Keratinocyte (primary cell): ENCODE data around the gene GALNT7. TPM values are rescaled to one million over a fixed set of nuclear protein-coding genes. Genes with fewer than 3 reads are reported as not detected.

Experiments used
- DNase-seq: peaks from one replicate; pipeline ENCODE4 v3.0.0-alpha.2; 2011; ENCODE audit warnings: low read depth, missing footprints, low spot score
- FAIRE-seq: peaks from 2 replicates; lab custom pipeline; 2011; peaks lifted over from hg19 to GRCh38; lab: Jason Lieb, UNC
- H2AFZ ChIP-seq: 2 replicates; pipeline ENCODE4 v1.6.0; 2012; ENCODE audit warnings: low read length, control low read depth, inconsistent platforms; ENCODE audit not compliant: control insufficient read depth
- H3K27ac ChIP-seq: 2 replicates; pipeline ENCODE4 v1.5.1; 2011; ENCODE audit warnings: low read length; ENCODE audit not compliant: control insufficient read depth, insufficient read depth
- H3K27me3 ChIP-seq: 3 replicates; pipeline ENCODE4 v1.6.0; 2011; ENCODE audit warnings: low read length; ENCODE audit not compliant: control insufficient read depth, insufficient read depth; ENCODE audit errors: extremely low read depth
- H3K36me3 ChIP-seq, 2 experiments: 2 replicates in 1 of 2; 3 replicates in 1 of 2; pipeline ENCODE4 v1.5.1; 2011; ENCODE audit warnings: low read length in 2 of 2, mild to moderate bottlenecking in 1 of 2; ENCODE audit not compliant: control insufficient read depth in 2 of 2, insufficient read depth in 2 of 2; ENCODE audit errors: extremely low read depth in 1 of 2
- H3K4me1 ChIP-seq: 3 replicates; pipeline ENCODE4 v1.5.1; 2011; ENCODE audit warnings: low read length; ENCODE audit not compliant: control insufficient read depth, insufficient read depth; ENCODE audit errors: extremely low read depth
- H3K4me2 ChIP-seq: 3 replicates; pipeline ENCODE4 v1.6.0; 2011; ENCODE audit warnings: low read depth, low read length; ENCODE audit not compliant: control insufficient read depth, insufficient read depth; ENCODE audit errors: extremely low read depth
- H3K4me3 ChIP-seq, 3 experiments: fragments of 200-600 bp in 1 of 3; sonication (generic) in 1 of 3; 2 replicates in 2 of 3; 3 replicates in 1 of 3; pipeline ENCODE4 v1.5.1; 2011 to 2016; ENCODE audit warnings: low read length in 3 of 3, mild to moderate bottlenecking in 3 of 3, control low read depth in 2 of 3, inconsistent platforms in 1 of 3, low read depth in 1 of 3, mixed read lengths in 1 of 3, mixed run types in 1 of 3, moderate library complexity in 1 of 3; ENCODE audit not compliant: control insufficient read depth in 2 of 3, insufficient read depth in 2 of 3; ENCODE audit errors: extremely low read depth in 1 of 3
- H3K79me2 ChIP-seq: 2 replicates; pipeline ENCODE4 v1.6.0; 2012; ENCODE audit warnings: low read length; ENCODE audit not compliant: control insufficient read depth, insufficient read depth
- H3K9ac ChIP-seq: 3 replicates; pipeline ENCODE4 v1.6.0; 2011; ENCODE audit warnings: low read length; ENCODE audit not compliant: control insufficient read depth, insufficient read depth; ENCODE audit errors: extremely low read depth
- H3K9me1 ChIP-seq: 3 replicates; pipeline ENCODE4 v1.6.0; 2011; ENCODE audit warnings: low read length; ENCODE audit not compliant: control insufficient read depth, insufficient read depth; ENCODE audit errors: extremely low read depth
- H3K9me3 ChIP-seq: 2 replicates; pipeline ENCODE4 v1.5.1; 2012; ENCODE audit warnings: low read depth, low read length; ENCODE audit not compliant: control insufficient read depth
- H4K20me1 ChIP-seq: 3 replicates; pipeline ENCODE4 v1.6.0; 2011; ENCODE audit warnings: low read length; ENCODE audit not compliant: control insufficient read depth, insufficient read depth; ENCODE audit errors: extremely low read depth
- EZH2 ChIP-seq: IDR thresholded peaks from one replicate; pipeline ENCODE4 v1.6.1; 2012; ENCODE audit warnings: inconsistent platforms, mild to moderate bottlenecking, low read length, moderate library complexity
- dilution Hi-C: fragments of 300-500 bp; cut with MboI; formaldehyde crosslinking; loops from one replicate; pipeline ENCODE4 v1.7.0; 2020; ENCODE audit warnings: low sequenced_read_pairs; ENCODE audit not compliant: extremely low pct_ligation_motif_present
- polyA plus RNA-seq, 5 experiments: library from polyadenylated mRNA; depleted of rRNA in 3 of 5; stranded (reverse) in 3 of 5; stranded (forward) in 1 of 5; unstranded in 1 of 5; fragments of >200 nt; gene quantifications; 1 replicate in 1 of 5; 2 replicates in 3 of 5; 3 replicates in 1 of 5; pipeline versions ENCODE4 v1.2.1 to v1.2.3, GENCODE V29; 2011 to 2012; ENCODE audit warnings: missing spikeins in 2 of 5, low read depth in 1 of 5, low replicate concordance in 1 of 5
- TF ChIP-seq, protein P1 (sequence below), 3 experiments: IDR thresholded peaks in 1 of 3; conservative IDR thresholded peaks in 1 of 3; optimal IDR thresholded peaks in 1 of 3; 2 replicates in 2 of 3; 3 replicates in 1 of 3; pipeline versions ENCODE3 to v1.5.1; 2011; ENCODE audit warnings: low read length in 3 of 3, mild to moderate bottlenecking in 3 of 3, moderate library complexity in 2 of 3, control low read depth in 1 of 3, inconsistent platforms in 1 of 3; ENCODE audit not compliant: insufficient read depth in 2 of 3; ENCODE audit errors: extremely low read depth in 1 of 3

GALNT7 gene
- polyA plus RNA-seq, 1 donor (not counting 4 experiments of a cell fraction or from before 2014, with no cell fraction given): 28.8 TPM

DNA sequence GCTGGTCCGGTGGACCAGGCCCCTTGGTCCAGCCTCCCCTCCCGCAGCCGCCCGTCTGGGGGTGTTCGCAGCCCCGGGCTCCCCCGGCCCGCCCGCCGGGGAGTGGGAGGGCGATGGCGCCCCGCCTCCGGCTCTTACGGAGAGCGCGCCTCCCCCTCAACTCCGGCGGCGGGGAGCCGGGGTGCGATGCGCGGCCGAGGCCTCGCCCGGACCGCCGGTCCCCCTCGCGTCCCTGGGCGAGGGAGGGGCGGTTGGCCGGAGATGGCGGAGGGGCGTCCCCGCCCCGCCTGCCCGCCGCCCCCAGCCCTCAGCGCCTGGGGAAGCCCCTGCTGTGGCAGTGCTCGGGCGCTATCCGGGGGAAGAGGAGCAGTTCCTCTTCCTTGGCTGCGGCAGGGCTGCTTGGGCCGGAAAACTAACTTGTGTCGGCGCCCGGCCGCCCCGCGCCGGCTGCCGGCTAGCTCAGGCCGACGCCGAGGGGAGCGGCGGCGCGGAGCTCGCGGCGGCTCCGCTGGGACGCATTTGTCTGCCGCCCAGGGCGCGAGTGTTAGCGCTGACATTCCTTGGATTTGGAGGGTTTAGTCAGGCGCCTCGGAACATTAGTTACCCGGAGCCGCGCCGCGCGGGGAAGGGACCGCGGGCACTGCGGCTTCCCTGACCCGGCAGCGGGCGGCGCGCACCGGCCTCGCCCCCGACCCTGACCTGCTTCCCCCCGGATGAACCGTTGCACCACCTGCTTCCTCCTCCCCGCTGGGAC lies 994 bp downstream of the GALNT7 start:
- Histone ChIP-seq H3K9me1 (peaks cover 2% of the 10 kb centered on the region), H3K36me3 (peaks cover 0 to 4% of the 10 kb centered on the region in 2 experiments), H3K9me3 (no peaks in the 10 kb centered on the region), H3K9ac (peak overlapping the region; percentile 88), H2AFZ (peak overlapping the region; percentile 46), H3K27me3 (no peaks in the 10 kb centered on the region), H3K27ac (peak overlapping the region; percentile 77), H3K79me2 (peaks cover 42% of the 10 kb centered on the region), H3K4me2 (peak overlapping the region; percentile 96), H3K4me3 (peak overlapping the region; percentile 63 to 73 (median 70)), H3K4me1 (peaks cover 18% of the 10 kb centered on the region), H4K20me1 (no peaks in the 10 kb centered on the region)
- no peak for TF ChIP-seq EZH2
- TF ChIP-seq, protein P1, sequence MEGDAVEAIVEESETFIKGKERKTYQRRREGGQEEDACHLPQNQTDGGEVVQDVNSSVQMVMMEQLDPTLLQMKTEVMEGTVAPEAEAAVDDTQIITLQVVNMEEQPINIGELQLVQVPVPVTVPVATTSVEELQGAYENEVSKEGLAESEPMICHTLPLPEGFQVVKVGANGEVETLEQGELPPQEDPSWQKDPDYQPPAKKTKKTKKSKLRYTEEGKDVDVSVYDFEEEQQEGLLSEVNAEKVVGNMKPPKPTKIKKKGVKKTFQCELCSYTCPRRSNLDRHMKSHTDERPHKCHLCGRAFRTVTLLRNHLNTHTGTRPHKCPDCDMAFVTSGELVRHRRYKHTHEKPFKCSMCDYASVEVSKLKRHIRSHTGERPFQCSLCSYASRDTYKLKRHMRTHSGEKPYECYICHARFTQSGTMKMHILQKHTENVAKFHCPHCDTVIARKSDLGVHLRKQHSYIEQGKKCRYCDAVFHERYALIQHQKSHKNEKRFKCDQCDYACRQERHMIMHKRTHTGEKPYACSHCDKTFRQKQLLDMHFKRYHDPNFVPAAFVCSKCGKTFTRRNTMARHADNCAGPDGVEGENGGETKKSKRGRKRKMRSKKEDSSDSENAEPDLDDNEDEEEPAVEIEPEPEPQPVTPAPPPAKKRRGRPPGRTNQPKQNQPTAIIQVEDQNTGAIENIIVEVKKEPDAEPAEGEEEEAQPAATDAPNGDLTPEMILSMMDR (optimal IDR thresholded peaks at IDR 0.05 in 1 of 3, IDR thresholded peaks at IDR 0.05 in 1 of 3, conservative IDR thresholded peaks at IDR 0.05 in 1 of 3; ENCODE audit: extremely low read depth in 1 of 3, insufficient read depth in 2 of 3, low read length in 3 of 3): no peak
- FAIRE-seq (no peak), DNase-seq (no peak)
- dilution Hi-C loops: no loop called here

DNA sequence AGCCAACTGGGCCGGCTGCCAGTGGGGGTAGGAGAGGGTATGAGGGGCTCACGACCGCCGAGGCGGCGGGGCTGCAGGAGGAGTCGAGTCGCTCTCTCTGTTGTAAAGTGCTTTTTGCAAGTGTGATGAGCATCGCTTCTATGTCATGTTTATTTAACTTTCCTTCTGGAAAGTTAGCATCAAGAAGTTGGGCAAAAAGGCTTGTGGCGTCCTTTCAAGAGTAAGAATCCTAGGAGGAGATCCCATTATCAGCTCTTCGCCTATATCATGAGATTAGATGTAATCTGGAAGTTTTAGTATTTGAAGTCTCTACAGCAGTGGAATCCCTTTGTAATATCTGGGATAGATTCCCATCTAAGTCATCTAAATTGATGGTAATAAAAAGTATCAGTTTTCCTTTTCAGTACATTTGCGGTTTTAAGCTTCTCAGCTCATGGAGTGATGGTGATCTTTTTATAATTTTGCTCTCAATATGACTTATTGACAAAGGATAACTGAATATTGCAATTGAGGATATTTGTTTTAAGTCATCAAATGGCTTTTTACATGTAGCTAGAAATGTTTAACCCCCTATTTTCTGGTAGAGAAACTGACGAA lies 1.7 kb downstream of the GALNT7 start:
- peak overlapping the region; percentile 46 for H2AFZ ChIP-seq
- peaks cover 42% of the 10 kb centered on the region for H3K79me2 ChIP-seq
- no peaks in the 10 kb centered on the region for H3K27me3 ChIP-seq
- H3K36me3 ChIP-seq: no peaks in the 10 kb centered on the region
- dilution Hi-C loops: no loop called here
- peak overlapping the region; percentile 96 for H3K4me2 ChIP-seq
- H3K4me1 ChIP-seq: peaks cover 18% of the 10 kb centered on the region
- H3K9me1 ChIP-seq: peaks cover 2% of the 10 kb centered on the region
- H3K9me3 ChIP-seq: no peaks in the 10 kb centered on the region
- no peak for FAIRE-seq
- peak overlapping the region; percentile 77 for H3K27ac ChIP-seq
- H3K9ac ChIP-seq: peak overlapping the region; percentile 88
- TF ChIP-seq, protein P1 (optimal IDR thresholded peaks at IDR 0.05 in 1 of 3, IDR thresholded peaks at IDR 0.05 in 1 of 3, conservative IDR thresholded peaks at IDR 0.05 in 1 of 3; ENCODE audit: extremely low read depth in 1 of 3, insufficient read depth in 2 of 3, low read length in 3 of 3): no peak
- no peak for TF ChIP-seq EZH2
- no peak for DNase-seq
- no peaks in the 10 kb centered on the region for H4K20me1 ChIP-seq
- H3K4me3 ChIP-seq: peak overlapping the region; percentile 63 to 73 (median 70)
